Mesenchymal stem cell (in vitro differentiated cells and primary cell): ENCODE data around the gene RHPN2.
"Not testable (repeated sequence)": the region's sequence is repeated elsewhere in the genome, so short reads cannot be mapped to it uniquely, and the experiment has no call there.

ENCODE experiments used
- DNase-seq: peaks from one replicate; pipeline ENCODE4 v3.0.0-alpha.2; 2013
- H2AFZ ChIP-seq: one replicate; pipeline ENCODE4 v1.6.1; 2013; ENCODE audit warnings: low read depth, mild to moderate bottlenecking, control low read depth, inconsistent platforms, low read length, moderate library complexity
- H2AK5ac ChIP-seq: 2 replicates; pipeline ENCODE4 v1.6.1; 2013; ENCODE audit warnings: low read length, moderate library complexity, mild to moderate bottlenecking, inconsistent platforms; ENCODE audit not compliant: severe bottlenecking
- H2BK120ac ChIP-seq: one replicate; pipeline ENCODE4 v1.6.1; 2013; ENCODE audit warnings: low read depth, mild to moderate bottlenecking, inconsistent platforms, low read length, moderate library complexity
- H2BK12ac ChIP-seq, 2 experiments: one replicate each; pipeline ENCODE4 v1.6.1; 2013; ENCODE audit warnings: inconsistent platforms in 2 of 2, low read length in 2 of 2, mild to moderate bottlenecking in 2 of 2, moderate library complexity in 2 of 2, control low read depth in 1 of 2
- H2BK15ac ChIP-seq: one replicate; pipeline ENCODE4 v1.6.1; 2013; ENCODE audit warnings: mild to moderate bottlenecking, low read depth, inconsistent platforms; ENCODE audit not compliant: poor library complexity, severe bottlenecking
- H2BK5ac ChIP-seq: 2 replicates; pipeline ENCODE4 v1.6.1; 2013; ENCODE audit warnings: low read depth, mild to moderate bottlenecking, low read length, control low read depth, inconsistent platforms; ENCODE audit not compliant: poor library complexity, severe bottlenecking
- H3K14ac ChIP-seq, 2 experiments: one replicate each; pipeline ENCODE4 v1.6.1; 2013; ENCODE audit warnings: inconsistent platforms in 2 of 2, low read length in 2 of 2, control low read depth in 1 of 2, mild to moderate bottlenecking in 1 of 2, moderate library complexity in 1 of 2
- H3K18ac ChIP-seq, 2 experiments: one replicate each; pipeline ENCODE4 v1.6.1; 2013; ENCODE audit warnings: inconsistent platforms in 2 of 2, low read length in 2 of 2, control low read depth in 1 of 2, low read depth in 1 of 2, mild to moderate bottlenecking in 1 of 2
- H3K23ac ChIP-seq, 2 experiments: one replicate each; pipeline ENCODE4 v1.6.1; 2013; ENCODE audit warnings: inconsistent platforms in 2 of 2, low read length in 2 of 2, mild to moderate bottlenecking in 2 of 2, moderate library complexity in 2 of 2, control low read depth in 1 of 2
- H3K27ac ChIP-seq: 2 replicates; pipeline ENCODE4 v1.5.1; 2013; ENCODE audit warnings: mild to moderate bottlenecking, moderate library complexity, low read length, control low read depth, inconsistent platforms; ENCODE audit not compliant: poor library complexity, severe bottlenecking
- H3K27me3 ChIP-seq, 2 experiments: 2 replicates each; pipeline versions ENCODE4 v1.6.1 to v1.7.0; 2013; ENCODE audit warnings: low read length in 2 of 2, mild to moderate bottlenecking in 2 of 2, moderate library complexity in 2 of 2, control low read depth in 1 of 2, inconsistent platforms in 1 of 2; ENCODE audit not compliant: control insufficient read depth in 1 of 2, insufficient read depth in 1 of 2
- H3K36me3 ChIP-seq, 2 experiments: 2 replicates each; pipeline versions ENCODE4 v1.6.1 to v1.7.0; 2013; ENCODE audit warnings: low read length in 2 of 2, control low read depth in 1 of 2, inconsistent platforms in 1 of 2, low read depth in 1 of 2, mild to moderate bottlenecking in 1 of 2; ENCODE audit not compliant: insufficient read depth in 2 of 2, control insufficient read depth in 1 of 2
- H3K4ac ChIP-seq, 2 experiments: one replicate each; pipeline ENCODE4 v1.6.1; 2013; ENCODE audit warnings: inconsistent platforms in 2 of 2, low read length in 2 of 2, mild to moderate bottlenecking in 2 of 2, moderate library complexity in 2 of 2, control low read depth in 1 of 2, low read depth in 1 of 2
- H3K4me1 ChIP-seq: 2 replicates; pipeline ENCODE4 v1.6.1; 2013; ENCODE audit warnings: low read depth, low read length, control low read depth; ENCODE audit not compliant: control insufficient read depth, insufficient read depth
- H3K4me2 ChIP-seq: 2 replicates; pipeline ENCODE4 v1.6.1; 2013; ENCODE audit warnings: low read length, mild to moderate bottlenecking, inconsistent platforms; ENCODE audit not compliant: poor library complexity, severe bottlenecking
- H3K4me3 ChIP-seq, 2 experiments: 2 replicates each; pipeline versions ENCODE4 v1.5.1 to v1.7.0; 2013; ENCODE audit warnings: low read length in 2 of 2, mild to moderate bottlenecking in 2 of 2, control low read depth in 1 of 2, low read depth in 1 of 2; ENCODE audit not compliant: insufficient read depth in 1 of 2
- H3K79me1 ChIP-seq: replicated peaks from 2 replicates; pipeline ENCODE4 v1.6.1; 2013; ENCODE audit warnings: mild to moderate bottlenecking, control low read depth, low read length, inconsistent platforms; ENCODE audit not compliant: poor library complexity, severe bottlenecking
- H3K9ac ChIP-seq: 2 replicates; pipeline ENCODE4 v1.7.0; 2013; ENCODE audit warnings: mild to moderate bottlenecking, low read length, moderate library complexity
- H3K9me3 ChIP-seq: 2 replicates; pipeline ENCODE4 v1.7.0; 2013; ENCODE audit warnings: mild to moderate bottlenecking, low read length; ENCODE audit not compliant: control insufficient read depth
- H4K8ac ChIP-seq: one replicate; pipeline ENCODE4 v1.6.1; 2013; ENCODE audit warnings: inconsistent platforms, mild to moderate bottlenecking, low read length, moderate library complexity
- H4K91ac ChIP-seq: one replicate; pipeline ENCODE4 v1.6.1; 2013; ENCODE audit warnings: mild to moderate bottlenecking, low read length, inconsistent platforms
- WGBS: methylation state at CpG from one replicate; pipeline ENCODE4 v1.1.7; 2013; ENCODE audit warnings: mixed read lengths; 5-methylcytosine and 5-hydroxymethylcytosine counted together

RHPN2 gene

GRCh38 chr19:33036370-33037167, 28.1 kb downstream of the RHPN2 start:
- not testable (repeated sequence) for H3K4ac ChIP-seq, H2BK5ac ChIP-seq, H2AK5ac ChIP-seq, H3K4me2 ChIP-seq, H4K8ac ChIP-seq, H3K14ac ChIP-seq, H2AFZ ChIP-seq, H3K9ac ChIP-seq, DNase-seq, H3K23ac ChIP-seq, H3K27ac ChIP-seq, H4K91ac ChIP-seq, H3K27me3 ChIP-seq, H2BK120ac ChIP-seq, H2BK15ac ChIP-seq, H2BK12ac ChIP-seq, H3K9me3 ChIP-seq, H3K4me3 ChIP-seq, H3K18ac ChIP-seq
- WGBS, result 97% methylated on average over 42 of the region's 45 CpGs
- peaks cover 35% of the 10 kb centered on the region for H3K79me1 ChIP-seq
- H3K4me1 ChIP-seq, result peaks cover 18% of the 10 kb centered on the region
- H3K36me3 ChIP-seq, result peaks cover 0 to 29% of the 10 kb centered on the region in 2 experiments

GRCh38 chr19:33035461-33035860, 29.2 kb downstream of the RHPN2 start:
- Histone ChIP-seq H3K79me1 (peaks cover 42% of the 10 kb centered on the region), H3K27ac (no peak overlapping the region), H3K9ac (no peak overlapping the region), H2BK5ac (no peak overlapping the region), H2AFZ (no peak overlapping the region), H3K4ac (no peak overlapping the region), H3K4me1 (peaks cover 10% of the 10 kb centered on the region), H3K4me2 (no peak overlapping the region), H4K8ac (no peak overlapping the region), H2BK120ac (no peak overlapping the region), H2BK12ac (no peak overlapping the region), H4K91ac (no peak overlapping the region), H3K23ac (no peak overlapping the region), H3K18ac (no peak overlapping the region), H3K14ac (no peak overlapping the region), H3K36me3 (peaks cover 0 to 33% of the 10 kb centered on the region in 2 experiments), H3K9me3 (no peaks in the 10 kb centered on the region), H2BK15ac (no peak overlapping the region), H2AK5ac (no peak overlapping the region), H3K4me3 (no peak overlapping the region), H3K27me3 (no peaks in the 10 kb centered on the region)
- WGBS, result 100% methylated on average over 5 of the region's 10 CpGs
- DNase-seq, result no peak

GRCh38 chr19:33032218-33032781, 32.4 kb downstream of the RHPN2 start:
- H4K8ac ChIP-seq, result no peak overlapping the region
- H3K79me1 ChIP-seq, result peaks cover 41% of the 10 kb centered on the region
- no peaks in the 10 kb centered on the region for H3K27me3 ChIP-seq
- H2AFZ ChIP-seq, result no peak overlapping the region
- H3K23ac ChIP-seq, result no peak overlapping the region
- no peak overlapping the region for H2BK5ac ChIP-seq
- no peak overlapping the region for H2BK12ac ChIP-seq
- no peak overlapping the region for H3K4me2 ChIP-seq
- no peak overlapping the region for H2BK120ac ChIP-seq
- no peak overlapping the region for H2BK15ac ChIP-seq
- peaks cover 0 to 32% of the 10 kb centered on the region in 2 experiments for H3K36me3 ChIP-seq
- H3K4ac ChIP-seq, result no peak overlapping the region
- H3K14ac ChIP-seq, result no peak overlapping the region
- 84% methylated on average over 6 of the region's 8 CpGs for WGBS
- no peak overlapping the region for H3K27ac ChIP-seq
- H3K4me1 ChIP-seq, result no peaks in the 10 kb centered on the region
- no peak overlapping the region for H2AK5ac ChIP-seq
- no peak overlapping the region for H3K18ac ChIP-seq
- H3K9ac ChIP-seq, result no peak overlapping the region
- peaks cover 4% of the 10 kb centered on the region for H3K9me3 ChIP-seq
- no peak for DNase-seq
- no peak overlapping the region for H4K91ac ChIP-seq
- H3K4me3 ChIP-seq, result no peak overlapping the region

GRCh38 chr19:33029746-33030303, 34.9 kb downstream of the RHPN2 start:
- Histone ChIP-seq H2BK15ac (no peak overlapping the region), H3K23ac (no peak overlapping the region), H2BK120ac (no peak overlapping the region), H3K4ac (no peak overlapping the region), H3K14ac (no peak overlapping the region), H3K36me3 (peaks cover 0 to 32% of the 10 kb centered on the region in 2 experiments), H3K4me2 (no peak overlapping the region), H3K79me1 (peaks cover 36% of the 10 kb centered on the region), H3K4me3 (no peak overlapping the region), H3K9me3 (peaks cover 4% of the 10 kb centered on the region), H3K18ac (no peak overlapping the region), H3K9ac (no peak overlapping the region), H2BK5ac (no peak overlapping the region), H3K27ac (no peak overlapping the region), H3K27me3 (no peaks in the 10 kb centered on the region), H2BK12ac (no peak overlapping the region), H3K4me1 (no peaks in the 10 kb centered on the region), H4K91ac (no peak overlapping the region), H2AK5ac (no peak overlapping the region), H2AFZ (no peak overlapping the region), H4K8ac (no peak overlapping the region)
- DNase-seq, result no peak
- WGBS, result 95% methylated on average over 9 of the region's 9 CpGs
